Choroid plexus epithelial cell (primary cell): ENCODE measurements around the gene HSF4.

Experiments
- DNase-seq: peaks from one replicate; pipeline ENCODE4 v3.0.0-alpha.2; 2010; ENCODE audit warnings: low read depth
- H3K4me3 ChIP-seq: 2 replicates; pipeline ENCODE4 v1.5.1; 2011; ENCODE audit warnings: low read depth, mild to moderate bottlenecking, control low read depth, low read length, moderate library complexity
- TF ChIP-seq, protein P1 (sequence below): conservative IDR thresholded peaks from 2 replicates; pipeline ENCODE4 v1.5.1; 2011; ENCODE audit warnings: low read depth, mild to moderate bottlenecking, control low read depth, inconsistent platforms, low read length, moderate library complexity

The HSF4 gene

DNA sequence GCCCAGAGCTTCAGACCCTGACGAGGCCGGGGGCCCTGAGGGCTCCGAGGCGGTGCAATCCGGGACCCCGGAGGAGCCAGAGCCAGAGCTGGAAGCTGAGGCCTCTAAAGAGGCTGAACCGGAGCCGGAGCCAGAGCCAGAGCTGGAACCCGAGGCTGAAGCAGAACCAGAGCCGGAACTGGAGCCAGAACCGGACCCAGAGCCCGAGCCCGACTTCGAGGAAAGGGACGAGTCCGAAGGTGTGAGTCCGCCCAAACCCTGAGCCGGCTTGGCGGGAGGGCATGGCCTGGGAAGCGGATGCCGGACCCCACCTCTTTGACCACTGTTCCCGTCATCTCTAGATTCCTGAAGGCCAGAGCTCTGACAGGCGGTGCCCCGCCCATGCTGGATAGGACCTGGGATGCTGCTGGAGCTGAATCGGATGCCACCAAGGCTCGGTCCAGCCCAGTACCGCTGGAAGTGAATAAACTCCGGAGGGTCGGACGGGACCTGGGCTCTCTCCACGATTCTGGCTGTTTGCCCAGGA, 10.2 kb downstream of the HSF4 start:
- TF ChIP-seq, protein P1, sequence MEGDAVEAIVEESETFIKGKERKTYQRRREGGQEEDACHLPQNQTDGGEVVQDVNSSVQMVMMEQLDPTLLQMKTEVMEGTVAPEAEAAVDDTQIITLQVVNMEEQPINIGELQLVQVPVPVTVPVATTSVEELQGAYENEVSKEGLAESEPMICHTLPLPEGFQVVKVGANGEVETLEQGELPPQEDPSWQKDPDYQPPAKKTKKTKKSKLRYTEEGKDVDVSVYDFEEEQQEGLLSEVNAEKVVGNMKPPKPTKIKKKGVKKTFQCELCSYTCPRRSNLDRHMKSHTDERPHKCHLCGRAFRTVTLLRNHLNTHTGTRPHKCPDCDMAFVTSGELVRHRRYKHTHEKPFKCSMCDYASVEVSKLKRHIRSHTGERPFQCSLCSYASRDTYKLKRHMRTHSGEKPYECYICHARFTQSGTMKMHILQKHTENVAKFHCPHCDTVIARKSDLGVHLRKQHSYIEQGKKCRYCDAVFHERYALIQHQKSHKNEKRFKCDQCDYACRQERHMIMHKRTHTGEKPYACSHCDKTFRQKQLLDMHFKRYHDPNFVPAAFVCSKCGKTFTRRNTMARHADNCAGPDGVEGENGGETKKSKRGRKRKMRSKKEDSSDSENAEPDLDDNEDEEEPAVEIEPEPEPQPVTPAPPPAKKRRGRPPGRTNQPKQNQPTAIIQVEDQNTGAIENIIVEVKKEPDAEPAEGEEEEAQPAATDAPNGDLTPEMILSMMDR: no peak
- no peak for DNase-seq
- peak overlapping the region; percentile 58 for H3K4me3 ChIP-seq

DNA sequence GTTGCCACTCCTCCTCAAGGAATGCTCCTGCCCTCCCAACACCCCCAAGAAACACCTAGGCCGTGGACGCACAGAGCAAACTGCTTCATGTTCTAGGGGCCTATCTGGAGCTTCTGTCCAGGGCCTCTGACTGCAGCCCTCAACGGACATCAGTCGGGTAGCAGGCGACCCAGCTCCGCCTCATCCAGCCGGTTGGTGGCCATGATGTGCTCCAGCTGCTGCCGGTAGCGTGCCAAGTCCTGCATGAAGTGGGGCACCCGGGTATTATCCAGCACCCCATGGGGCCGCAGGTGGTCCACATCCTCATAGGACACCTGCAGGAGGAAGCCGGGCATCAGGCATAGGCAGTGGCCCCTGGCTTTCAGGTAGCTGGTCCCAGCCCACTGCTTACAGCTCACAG, 12.1 kb downstream of the HSF4 start:
- TF ChIP-seq, protein P1: no peak
- no peak for DNase-seq
- no peak overlapping the region for H3K4me3 ChIP-seq

DNA sequence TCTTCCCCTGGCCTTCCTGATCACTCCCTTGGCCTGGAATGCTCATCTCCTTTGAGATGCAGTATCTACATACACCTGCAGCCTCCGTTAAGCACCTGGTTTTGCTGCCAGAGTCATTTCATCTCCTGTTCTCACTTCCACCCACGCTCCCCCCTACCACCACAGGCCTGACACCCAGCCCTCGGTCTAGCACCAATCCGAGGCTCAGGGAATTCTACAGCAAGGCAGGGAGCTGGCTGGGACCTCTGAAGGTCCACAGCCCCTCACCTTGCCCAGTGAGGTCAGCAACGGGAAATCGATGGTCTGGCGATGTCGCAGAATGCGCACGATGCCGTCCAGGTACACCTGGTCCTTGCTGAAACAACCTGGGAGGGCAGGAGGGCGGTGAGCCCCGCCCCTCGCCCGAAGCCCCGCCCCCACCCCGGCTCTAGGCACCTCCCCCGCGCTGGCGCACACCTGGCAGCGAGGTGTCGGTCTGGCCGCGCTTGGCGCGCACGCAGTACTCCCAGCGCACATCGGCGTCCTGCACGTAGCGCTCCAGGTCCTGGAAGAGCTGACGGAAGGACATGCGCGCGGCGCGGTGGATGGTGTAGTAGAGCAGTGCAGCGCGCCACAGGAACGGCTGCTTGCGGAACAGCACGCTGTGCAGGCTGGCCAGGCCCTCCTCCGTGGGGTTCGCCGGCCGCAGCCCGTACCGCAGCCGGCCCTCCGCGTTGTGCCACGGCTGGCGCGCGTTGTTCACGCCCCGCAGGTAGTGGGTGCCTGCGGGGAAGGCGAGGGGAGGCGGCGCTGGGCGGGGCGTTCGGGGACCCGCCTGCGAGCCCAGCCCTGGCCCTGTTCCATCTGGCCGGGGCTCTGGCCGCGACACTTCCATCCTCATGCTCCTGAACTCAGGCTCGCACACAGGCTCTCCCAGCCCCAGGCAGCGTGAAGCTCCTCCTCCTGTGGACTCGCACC, 13.5 kb downstream of the HSF4 start:
- peak overlapping the region; percentile 53 for H3K4me3 ChIP-seq
- TF ChIP-seq, protein P1: no peak
- peak; percentile 73 for DNase-seq

DNA sequence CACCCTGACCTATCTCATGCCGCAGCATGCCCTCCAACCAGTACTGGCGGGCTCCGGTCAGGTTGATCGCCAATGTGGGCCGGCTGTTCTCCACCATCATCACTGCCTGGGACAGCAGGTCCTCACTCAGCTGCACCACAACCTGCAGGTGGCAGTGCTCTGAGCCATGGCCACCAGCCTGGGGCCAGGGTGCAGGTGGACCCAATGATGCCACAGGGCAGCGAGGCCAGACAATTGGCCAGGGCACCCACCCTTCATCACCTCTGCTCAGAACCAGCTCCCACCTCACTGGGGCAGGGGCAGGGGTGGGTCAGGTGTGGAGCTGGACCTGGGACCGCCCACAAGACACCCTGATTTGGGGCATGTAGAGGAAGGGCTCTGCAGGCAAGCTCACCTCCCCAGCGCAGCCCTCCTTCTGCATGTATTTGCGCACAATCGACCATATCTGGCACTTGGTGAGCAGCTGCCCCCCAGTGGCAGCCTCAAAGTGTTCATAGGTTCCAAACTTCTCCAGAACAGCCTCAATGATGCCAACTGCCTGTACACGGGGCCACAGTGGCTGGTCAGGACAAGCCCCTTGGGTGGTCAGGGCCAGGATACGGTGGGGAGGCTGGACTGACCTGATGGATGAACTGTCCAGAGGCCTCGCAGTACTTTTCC, 15.0 kb downstream of the HSF4 start:
- no peak for DNase-seq
- TF ChIP-seq, protein P1: peak; percentile 37
- no peak overlapping the region for H3K4me3 ChIP-seq

DNA sequence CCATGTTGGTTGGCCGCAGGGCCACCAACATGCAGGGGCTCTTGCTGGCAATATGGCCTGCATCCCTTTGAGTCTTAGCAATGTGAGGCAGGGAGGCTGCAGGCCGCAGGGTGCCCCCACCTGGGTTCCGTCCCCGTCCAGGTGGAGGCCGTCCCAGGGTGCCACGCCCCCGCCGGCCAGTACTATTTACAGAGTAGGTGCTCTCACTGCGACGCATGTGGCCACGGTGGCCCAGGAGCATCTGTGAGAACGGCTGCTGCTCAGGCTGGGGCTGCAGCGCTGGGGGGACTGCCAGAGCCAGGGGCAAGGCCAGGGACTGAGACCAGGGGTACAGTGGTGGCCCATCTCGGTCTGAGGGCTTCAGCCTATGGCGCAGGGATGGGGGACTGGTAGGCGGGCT, 15.6 kb downstream of the HSF4 start:
- no peak for DNase-seq
- TF ChIP-seq, protein P1: no peak
- H3K4me3 ChIP-seq: no peak overlapping the region

DNA sequence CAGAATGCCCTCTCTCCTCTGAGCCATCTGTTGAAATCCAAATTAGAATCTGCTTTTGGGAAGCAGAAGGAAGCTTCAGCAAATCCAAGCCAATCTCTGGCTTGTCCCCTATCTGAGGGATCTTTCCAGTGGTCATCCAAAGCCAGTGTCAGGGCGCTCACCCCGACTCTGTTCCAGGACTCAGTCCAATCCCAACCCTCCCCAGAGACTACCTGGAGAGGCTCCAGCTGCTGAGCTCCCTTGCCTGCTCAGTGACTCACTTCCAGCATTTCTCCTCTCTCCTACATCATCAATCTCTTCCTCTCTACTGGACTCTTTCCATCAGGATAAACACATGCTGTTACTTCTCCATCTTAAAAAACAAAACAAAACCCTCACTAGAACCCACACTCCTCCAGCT, 16.8 kb downstream of the HSF4 start:
- no peak overlapping the region for H3K4me3 ChIP-seq
- DNase-seq: peak; percentile 80
- TF ChIP-seq, protein P1: no peak
